Sigmoid colon (tissue), 3 donors: ENCODE data around the gene TNPO3.

Source experiments
- CTCF ChIP-seq, 4 experiments: fragments of 450-650 bp in 3 of 4; fragments of 200-600 bp in 1 of 4; IDR thresholded peaks; one replicate each; pipeline ENCODE4 v1.5.1; 2016 to 2019; ENCODE audit warnings: antibody characterized with exemption in 4 of 4, mild to moderate bottlenecking in 3 of 4, moderate library complexity in 2 of 4
- POLR2A ChIP-seq, 2 donors: fragments of 450-650 bp; IDR thresholded peaks; one replicate each; pipeline ENCODE4 v1.6.1; 2016; ENCODE audit warnings: antibody characterized with exemption in 2 of 2, mild to moderate bottlenecking in 2 of 2, moderate library complexity in 2 of 2

- TF ChIP-seq POLR2A (IDR thresholded peaks at IDR 0.05) (no peak), CTCF (IDR thresholded peaks at IDR 0.05) (no peak)
These were observed 106.5 kb downstream of the TNPO3 start for GRCh38 chr7:128948312-128948973.
